ENCODE data around the gene TMEM138. TPM values are rescaled to one million over a fixed set of nuclear protein-coding genes. Genes with fewer than 3 reads are reported as not detected.

The TMEM138 gene
- total RNA-seq, 2 experiments from 2014 or later = 31.1 to 48.8 TPM

DNA sequence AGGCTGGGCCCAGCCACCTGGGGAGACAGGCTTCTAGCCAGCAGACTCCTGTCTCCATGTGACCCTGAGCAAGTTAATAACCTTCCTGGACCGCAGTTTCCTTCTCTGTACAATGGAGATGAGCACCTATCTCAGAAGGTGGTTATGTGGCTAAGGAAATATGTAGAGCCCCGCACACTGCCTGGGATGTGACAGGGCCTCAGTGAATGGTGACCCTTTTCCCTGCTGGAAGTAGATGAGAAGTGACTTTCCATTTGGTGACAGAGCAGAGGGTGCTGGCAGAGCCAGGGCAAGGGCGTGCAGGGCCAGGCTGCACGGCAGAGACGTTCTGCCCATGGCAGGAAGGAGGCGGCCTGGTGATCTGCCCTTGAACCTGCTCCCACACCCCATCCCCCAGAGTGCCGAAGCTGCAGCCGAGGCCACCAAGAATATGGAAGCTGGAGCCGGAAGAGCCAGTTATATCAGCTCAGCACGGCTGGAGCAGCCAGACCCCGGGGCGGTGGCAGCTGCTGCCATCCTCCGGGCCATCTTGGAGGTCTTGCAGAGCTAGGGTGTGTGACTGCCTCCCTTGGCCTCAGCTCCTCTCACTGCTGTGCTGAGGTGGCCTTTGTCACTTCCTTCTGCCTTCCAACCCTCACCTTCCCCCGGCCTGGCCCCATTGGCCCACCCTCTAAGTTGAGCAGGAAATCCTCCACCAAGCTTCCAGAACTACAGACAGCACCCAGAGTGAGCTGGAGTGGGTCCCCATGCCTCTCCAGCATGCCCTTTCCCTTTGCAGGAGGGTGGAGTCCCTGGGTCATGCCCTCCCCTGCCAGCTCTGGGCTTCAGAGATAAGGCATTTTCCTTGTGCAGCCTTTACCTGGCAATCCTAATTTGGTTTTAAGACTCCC, 16.0 kb upstream of the TMEM138 start:
- intact Hi-C loops (cut with micrococcal nuclease; ENCODE audit: unreplicated experiment) = no loop called here
- H2AFZ ChIP-seq (ENCODE audit: low read length) = no peak overlapping the region
- no peaks in the 10 kb centered on the region for H3K9me3 ChIP-seq (ENCODE audit: low read length)
- H3K79me2 ChIP-seq (ENCODE audit: insufficient read depth, low read depth, low read length) = no peaks in the 10 kb centered on the region
- DNase-seq (ENCODE audit: low spot score) = no peak
- ChIA-PET POLR2A (interaction anchor here (1.5 kb wide), 1 partner anchor 11 kb away, joined by 3 read pairs; no protein-coding TSS in a partner anchor), CTCF (ENCODE audit: unreplicated experiment) (no interaction called here)
- BruUV-seq (replicated peaks) = no TSS peak
- no peak overlapping the region for H3K27ac ChIP-seq (ENCODE audit: low read depth, low read length, poor library complexity, severe bottlenecking)
- H3K36me3 ChIP-seq (ENCODE audit: insufficient read depth, low read length) = peaks cover 64% of the 10 kb centered on the region
- H3K4me2 ChIP-seq (ENCODE audit: low read length) = no peak overlapping the region
- no peaks in the 10 kb centered on the region for H4K20me1 ChIP-seq (ENCODE audit: insufficient read depth, low read length)
- no peaks in the 10 kb centered on the region for H3K4me1 ChIP-seq (ENCODE audit: insufficient read depth, low read length, poor library complexity, severe bottlenecking)
- no peaks in the 10 kb centered on the region for H3K9me2 ChIP-seq (ENCODE audit: insufficient read depth, low read length)
- TF ChIP-seq EZH2phosphoT487 (IDR thresholded peaks at IDR 0.05; ENCODE audit: borderline replicate concordance, low read depth, low read length) = no peak
- TF ChIP-seq, protein P1, sequence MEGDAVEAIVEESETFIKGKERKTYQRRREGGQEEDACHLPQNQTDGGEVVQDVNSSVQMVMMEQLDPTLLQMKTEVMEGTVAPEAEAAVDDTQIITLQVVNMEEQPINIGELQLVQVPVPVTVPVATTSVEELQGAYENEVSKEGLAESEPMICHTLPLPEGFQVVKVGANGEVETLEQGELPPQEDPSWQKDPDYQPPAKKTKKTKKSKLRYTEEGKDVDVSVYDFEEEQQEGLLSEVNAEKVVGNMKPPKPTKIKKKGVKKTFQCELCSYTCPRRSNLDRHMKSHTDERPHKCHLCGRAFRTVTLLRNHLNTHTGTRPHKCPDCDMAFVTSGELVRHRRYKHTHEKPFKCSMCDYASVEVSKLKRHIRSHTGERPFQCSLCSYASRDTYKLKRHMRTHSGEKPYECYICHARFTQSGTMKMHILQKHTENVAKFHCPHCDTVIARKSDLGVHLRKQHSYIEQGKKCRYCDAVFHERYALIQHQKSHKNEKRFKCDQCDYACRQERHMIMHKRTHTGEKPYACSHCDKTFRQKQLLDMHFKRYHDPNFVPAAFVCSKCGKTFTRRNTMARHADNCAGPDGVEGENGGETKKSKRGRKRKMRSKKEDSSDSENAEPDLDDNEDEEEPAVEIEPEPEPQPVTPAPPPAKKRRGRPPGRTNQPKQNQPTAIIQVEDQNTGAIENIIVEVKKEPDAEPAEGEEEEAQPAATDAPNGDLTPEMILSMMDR (conservative IDR thresholded peaks at IDR 0.05; ENCODE audit: low read length) = no peak
- H3K4me3 ChIP-seq (ENCODE audit: low read depth, low read length, poor library complexity, severe bottlenecking) = no peak overlapping the region

DNA sequence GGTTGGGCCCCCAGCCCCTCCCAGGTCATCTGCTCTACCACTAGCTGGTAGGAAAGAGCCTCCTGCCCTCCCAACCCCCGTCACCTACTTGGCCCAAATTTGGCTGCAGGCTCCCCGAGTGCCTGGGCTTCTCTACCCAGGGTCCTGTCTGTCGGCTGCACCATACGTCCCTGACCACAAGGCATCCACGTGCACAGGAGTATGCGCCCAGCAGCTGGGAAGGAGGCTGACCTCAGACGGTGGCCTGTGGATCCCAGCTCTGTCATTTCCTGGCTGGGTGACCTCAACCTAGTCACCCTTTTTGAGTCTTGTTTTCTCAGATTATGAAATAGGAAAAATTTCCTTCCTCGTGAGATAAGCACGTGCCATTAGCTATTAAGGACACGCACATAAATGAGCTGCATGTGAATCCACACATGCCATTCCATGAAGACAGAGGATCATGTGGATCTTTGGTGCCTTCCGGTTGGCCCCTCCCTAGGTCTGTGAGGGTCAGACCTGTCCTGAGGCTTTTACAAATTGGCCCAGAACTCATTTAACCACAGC, 14.2 kb upstream of the TMEM138 start:
- no peak for DNase-seq (ENCODE audit: low spot score)
- CTCF ChIA-PET (ENCODE audit: unreplicated experiment) = interaction anchor here (1.6 kb wide), 1 partner anchor 12 kb away, joined by 7 read pairs; no protein-coding TSS in a partner anchor
- H3K9me3 ChIP-seq (ENCODE audit: low read length) = no peaks in the 10 kb centered on the region
- intact Hi-C loops (cut with micrococcal nuclease; ENCODE audit: unreplicated experiment) = no loop called here
- no TSS peak for BruUV-seq (replicated peaks)
- H3K27ac ChIP-seq (ENCODE audit: low read depth, low read length, poor library complexity, severe bottlenecking) = no peak overlapping the region
- TF ChIP-seq, protein P1 (conservative IDR thresholded peaks at IDR 0.05; ENCODE audit: low read length) = no peak
- TF ChIP-seq EZH2phosphoT487 (IDR thresholded peaks at IDR 0.05; ENCODE audit: borderline replicate concordance, low read depth, low read length) = no peak
- POLR2A ChIA-PET = interaction anchor here (0.5 to 1.3 kb wide), 3 partner anchors 12 to 87 kb away, joined by 4 to 6 read pairs (median 4); no protein-coding TSS in a partner anchor
- H2AFZ ChIP-seq (ENCODE audit: low read length) = no peak overlapping the region
- H3K9me2 ChIP-seq (ENCODE audit: insufficient read depth, low read length) = no peaks in the 10 kb centered on the region
- H4K20me1 ChIP-seq (ENCODE audit: insufficient read depth, low read length) = no peaks in the 10 kb centered on the region
- no peaks in the 10 kb centered on the region for H3K4me1 ChIP-seq (ENCODE audit: insufficient read depth, low read length, poor library complexity, severe bottlenecking)
- H3K79me2 ChIP-seq (ENCODE audit: insufficient read depth, low read depth, low read length) = no peaks in the 10 kb centered on the region
- peaks cover 76% of the 10 kb centered on the region for H3K36me3 ChIP-seq (ENCODE audit: insufficient read depth, low read length)
- no peak overlapping the region for H3K4me2 ChIP-seq (ENCODE audit: low read length)
- no peak overlapping the region for H3K4me3 ChIP-seq (ENCODE audit: low read depth, low read length, poor library complexity, severe bottlenecking)
